Kidney glomerular epithelial cell (primary cell): ENCODE results near the gene GUK1.
"Not testable (repeated sequence)": the region's sequence is repeated elsewhere in the genome, so short reads cannot be mapped to it uniquely, and the experiment has no call there.

Experiments
- DNase-seq: peaks from one replicate; lab custom pipeline; 2025; lab: John Stamatoyannopoulos, UW

GUK1 gene

GRCh38 chr1:228177721-228178710 lies 37.9 kb downstream of the GUK1 start:
- no peak for DNase-seq

DNA sequence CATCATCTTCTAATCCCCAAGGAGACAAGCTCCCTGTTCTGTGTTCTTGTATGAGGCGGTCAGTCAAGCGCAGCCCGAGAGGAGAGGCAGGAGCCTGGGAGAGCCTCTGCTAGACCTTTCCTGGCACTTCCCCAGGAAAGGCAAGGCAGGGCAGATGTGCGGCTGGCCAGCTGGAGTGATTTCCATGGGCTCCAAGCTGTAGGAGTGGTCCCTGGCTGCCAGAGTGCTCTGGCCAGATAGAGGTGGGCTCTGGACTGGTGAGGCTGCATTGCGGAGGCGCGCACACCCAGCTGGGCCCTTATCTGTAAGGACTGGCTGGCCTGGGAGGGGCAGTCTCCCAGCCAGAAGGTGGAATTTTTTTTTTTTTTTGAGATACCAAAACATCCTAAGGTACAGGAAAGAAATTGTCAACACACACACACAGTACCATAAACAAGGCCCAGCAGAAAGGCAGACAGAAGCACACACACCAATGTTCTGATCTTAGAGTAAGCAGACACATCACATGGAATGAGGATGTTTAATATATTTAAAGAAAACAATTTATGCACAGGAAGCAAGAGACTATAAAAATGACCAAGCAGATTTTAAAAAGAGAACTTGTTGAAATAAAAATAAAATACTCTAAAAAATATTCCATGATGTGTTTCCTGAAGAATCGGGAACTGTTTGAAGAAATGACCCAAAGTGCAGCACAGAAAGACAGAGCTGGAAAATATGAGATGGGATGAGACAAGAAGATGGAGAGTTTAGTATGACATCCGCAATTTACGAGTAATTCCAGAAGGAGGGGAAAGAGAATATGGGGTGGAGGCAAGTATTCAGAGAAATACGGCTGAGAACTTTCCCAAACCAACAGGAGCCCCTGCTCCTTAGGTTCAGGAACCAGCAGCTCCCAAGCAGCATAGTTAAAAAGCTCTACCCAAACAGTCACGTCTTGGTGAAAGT lies 38.9 kb downstream of the GUK1 start:
- no peak for DNase-seq

GRCh38 chr1:228180271-228180958 lies 40.3 kb downstream of the GUK1 start:
- DNase-seq: no peak

GRCh38 chr1:228180959-228181644 lies 41.0 kb downstream of the GUK1 start:
- DNase-seq: no peak

DNA sequence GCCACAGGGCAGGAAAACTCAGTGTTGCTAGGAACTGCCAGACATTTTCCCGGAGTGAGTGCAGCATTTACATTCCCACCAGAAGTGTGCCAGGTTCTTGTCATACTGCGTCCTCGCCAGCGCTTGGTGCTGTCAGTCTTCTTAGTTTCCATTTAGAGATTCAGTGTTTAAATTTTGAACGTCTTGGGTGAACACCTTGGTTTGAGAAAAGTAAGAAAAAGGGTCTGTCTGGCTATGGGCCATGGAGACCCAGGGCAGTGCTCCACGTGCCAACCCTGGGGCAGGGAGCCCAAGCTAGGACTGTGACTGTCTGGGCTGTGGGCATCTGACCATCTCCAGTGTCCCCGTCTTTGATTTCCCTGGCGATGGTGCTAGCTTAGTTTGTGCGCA lies 41.6 kb downstream of the GUK1 start:
- DNase-seq: no peak

DNA sequence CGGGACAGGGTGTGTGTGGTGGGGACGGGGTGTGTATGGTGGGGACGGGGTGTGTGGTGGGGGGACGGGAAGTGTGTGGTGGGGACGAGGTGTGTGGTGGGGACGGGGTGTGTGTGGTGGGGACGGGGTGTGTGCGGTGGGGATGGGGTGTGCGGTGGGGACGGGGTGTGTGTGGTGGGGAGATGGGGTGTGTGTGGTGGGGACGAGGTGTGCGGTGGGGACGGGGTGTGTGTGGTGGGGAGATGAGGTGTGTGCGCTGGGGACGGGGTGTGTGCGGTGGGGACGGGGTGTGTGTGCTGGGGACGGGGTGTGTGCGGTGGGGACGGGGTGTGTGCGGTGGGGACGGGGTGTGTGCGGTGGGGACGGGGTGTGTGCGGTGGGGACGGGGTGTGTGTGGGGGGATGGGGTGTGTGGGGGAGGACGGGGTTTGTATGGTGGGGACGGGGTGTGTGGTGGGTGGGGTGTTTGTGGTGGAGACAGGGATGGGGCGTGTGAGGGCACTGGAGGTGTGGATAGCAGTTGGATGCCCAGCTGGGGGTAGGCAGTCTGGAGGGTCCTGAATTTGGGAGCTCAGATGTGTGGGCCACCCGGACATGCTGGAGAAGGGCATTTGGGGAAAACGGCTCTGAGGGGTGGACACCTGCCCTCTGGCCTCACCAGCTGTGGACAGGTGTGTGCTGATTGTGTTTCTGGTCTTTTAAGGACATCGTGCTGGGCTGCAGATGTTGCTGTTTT lies 42.4 kb downstream of the GUK1 start:
- no peak for DNase-seq

GRCh38 chr1:228184152-228184551 lies 44.1 kb downstream of the GUK1 start:
- no peak for DNase-seq

GRCh38 chr1:228185641-228185965 lies 45.5 kb downstream of the GUK1 start:
- DNase-seq: no peak

DNA sequence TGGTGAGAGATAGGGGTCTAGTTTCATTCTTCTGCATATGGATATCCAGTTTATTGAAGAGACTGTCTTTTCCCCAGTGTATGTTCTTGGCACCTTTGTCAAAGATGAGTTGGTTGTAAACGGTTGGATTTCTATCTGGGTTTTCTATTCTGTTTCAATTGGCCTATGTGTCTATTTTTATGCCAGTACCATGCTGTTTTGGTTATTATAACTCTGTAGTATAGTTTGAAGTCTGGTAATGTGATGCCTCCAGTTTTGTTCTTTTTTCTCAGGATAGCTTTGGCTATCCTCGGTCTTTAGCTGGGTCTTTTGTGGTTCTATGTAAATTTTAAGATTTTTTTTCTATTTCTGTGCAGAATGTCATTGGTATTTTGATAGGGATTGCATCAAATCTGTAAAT lies 48.2 kb downstream of the GUK1 start:
- not testable (repeated sequence) for DNase-seq

DNA sequence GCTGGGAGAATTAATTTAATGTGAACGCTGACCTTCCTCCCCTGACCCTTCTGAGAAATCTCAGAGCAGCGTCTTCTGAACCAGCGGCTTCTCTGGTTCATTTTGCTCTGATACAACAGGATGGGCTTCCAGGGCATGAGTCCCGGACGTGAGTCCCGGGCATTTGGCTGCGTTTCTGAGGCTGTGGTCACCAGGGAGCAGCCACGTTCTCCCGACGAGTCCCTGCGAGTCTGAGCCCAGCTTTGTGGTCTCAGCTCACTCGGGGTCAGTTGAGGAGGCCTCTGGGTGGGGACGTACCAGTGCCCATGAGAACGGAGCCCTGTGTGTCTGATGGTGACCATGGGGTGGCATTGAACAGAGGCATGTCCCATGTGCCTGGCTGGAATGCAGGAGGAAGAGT lies 50.1 kb downstream of the GUK1 start:
- no peak for DNase-seq

DNA sequence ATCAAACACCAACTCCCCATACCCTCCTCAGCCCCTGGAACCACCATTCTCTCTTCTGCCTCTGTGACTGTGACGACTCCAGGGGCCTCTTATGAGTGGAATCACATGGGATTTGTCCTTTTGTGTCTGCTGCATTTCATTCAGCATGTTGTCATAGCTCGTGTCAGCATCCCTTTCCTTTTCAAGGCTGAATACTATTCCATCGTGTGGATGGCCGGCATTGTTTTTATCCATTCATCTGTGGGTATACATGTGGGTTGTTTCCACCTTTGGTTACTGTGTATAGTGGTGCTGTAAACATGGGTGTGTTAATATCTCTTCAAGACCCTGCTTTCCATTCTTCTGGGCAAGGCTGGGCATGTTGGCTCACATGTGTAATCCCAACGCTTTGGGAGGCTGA lies 50.7 kb downstream of the GUK1 start:
- no peak for DNase-seq

DNA sequence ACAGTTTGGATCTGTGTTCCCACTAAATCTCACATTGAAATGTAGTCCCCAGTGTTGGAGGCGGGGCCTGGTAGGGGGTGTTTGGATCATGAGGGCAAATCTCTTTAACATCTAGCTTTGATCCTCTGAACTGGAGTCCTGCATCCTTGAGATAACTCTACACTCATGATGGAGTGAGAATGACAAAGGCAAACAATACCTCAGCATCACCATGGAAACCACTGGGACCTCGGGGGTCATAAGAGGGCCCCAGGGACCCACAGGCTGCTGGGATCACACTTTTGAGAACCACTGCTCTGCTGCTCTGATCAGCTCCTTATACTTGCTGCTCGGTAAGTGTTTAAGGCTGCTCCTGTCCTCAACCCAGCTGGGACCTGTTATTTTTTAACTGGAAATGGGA lies 54.4 kb downstream of the GUK1 start:
- DNase-seq: no peak

GRCh38 chr1:228194921-228195812 lies 55.1 kb downstream of the GUK1 start:
- DNase-seq: no peak

DNA sequence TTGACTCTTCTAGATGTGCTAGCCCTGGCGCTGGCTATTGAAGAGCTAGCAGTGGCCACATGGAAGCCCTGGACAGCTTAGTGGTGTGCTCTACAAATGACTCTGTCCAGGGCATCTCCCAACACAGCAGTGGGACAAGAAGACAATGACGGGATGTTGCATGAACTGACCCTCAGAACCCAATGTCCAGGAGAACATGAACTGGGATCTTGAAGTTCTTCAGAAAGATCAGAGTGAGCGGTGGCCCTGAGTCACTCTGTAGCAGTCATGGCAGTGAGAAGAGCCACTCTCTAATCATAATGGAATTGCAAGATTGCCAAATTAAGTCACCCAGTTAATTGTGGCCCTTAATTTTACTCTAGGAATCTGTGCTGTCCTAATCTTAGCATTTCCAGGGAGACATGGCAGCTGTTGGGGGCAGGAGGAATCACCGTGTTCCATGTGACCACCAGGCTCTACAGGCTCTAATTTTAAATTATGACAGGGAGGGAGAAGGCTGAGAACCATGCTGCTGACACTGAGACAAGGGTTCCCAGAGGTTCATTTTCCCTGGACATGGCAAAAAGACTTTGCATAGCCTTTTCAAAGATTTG lies 57.6 kb downstream of the GUK1 start:
- DNase-seq: no peak
